Neural cell (in vitro differentiated cells): ENCODE measurements around the gene SNTG2.

ENCODE experiments used
- EZH2 ChIP-seq: fragments of 200-600, 300-800 bp; shearing (Covaris generic), sonication (generic); IDR thresholded peaks from 2 replicates; pipeline ENCODE4 v1.6.1; 2014; ENCODE audit warnings: antibody characterized with exemption, low read length, borderline replicate concordance, mild to moderate bottlenecking; ENCODE audit not compliant: insufficient read depth, poor library complexity, severe bottlenecking
- MXI1 ChIP-seq: fragments of 450-650 bp; conservative IDR thresholded peaks from 2 replicates; pipeline ENCODE4 v1.6.1; 2014; ENCODE audit warnings: antibody characterized with exemption, mild to moderate bottlenecking; ENCODE audit not compliant: poor library complexity, severe bottlenecking
- POLR2AphosphoS5 ChIP-seq: IDR thresholded peaks from 2 replicates; pipeline ENCODE4 v1.6.1; 2012
- RAD21 ChIP-seq: fragments of 450-650 bp; conservative IDR thresholded peaks from 2 replicates; pipeline ENCODE4 v1.6.1; 2014; ENCODE audit warnings: antibody characterized with exemption, mild to moderate bottlenecking, moderate library complexity
- SMC3 ChIP-seq: fragments of 450-650 bp; conservative IDR thresholded peaks from 2 replicates; pipeline ENCODE4 v1.6.1; 2014; ENCODE audit warnings: antibody characterized with exemption, mild to moderate bottlenecking, moderate library complexity; ENCODE audit not compliant: poor library complexity
- TF ChIP-seq, protein P1 (sequence below): IDR thresholded peaks from 2 replicates; pipeline ENCODE4 v1.6.1; 2012; ENCODE audit warnings: borderline replicate concordance
- TF ChIP-seq, protein P2 (sequence below): fragments of 450-650 bp; IDR thresholded peaks from 2 replicates; pipeline ENCODE4 v1.5.1; 2014; ENCODE audit warnings: antibody characterized with exemption, mild to moderate bottlenecking, moderate library complexity; ENCODE audit not compliant: poor library complexity, severe bottlenecking

DNA sequence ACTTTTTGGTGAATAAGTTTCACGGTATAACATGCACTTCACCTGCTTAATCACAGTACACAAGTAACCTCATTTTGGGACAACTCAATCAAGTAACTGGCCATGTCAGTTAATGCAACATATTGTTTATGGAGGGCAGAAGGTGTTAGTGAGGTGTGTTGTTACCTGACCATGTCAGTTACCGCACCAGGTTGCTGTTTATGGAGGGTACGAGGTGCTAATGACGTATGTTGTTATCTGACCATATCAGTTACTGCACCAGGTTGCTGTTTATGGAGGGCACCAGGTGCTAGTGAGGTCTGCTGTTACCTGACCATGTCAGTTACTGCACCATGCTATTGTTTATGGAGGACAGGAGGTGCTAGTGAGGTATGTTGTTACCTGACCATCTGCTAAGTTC is 327.5 kb downstream of the SNTG2 start:
- TF ChIP-seq SMC3 (no peak), MXI1 (no peak), RAD21 (no peak), EZH2 (no peak), POLR2AphosphoS5 (no peak)
- TF ChIP-seq, protein P1, sequence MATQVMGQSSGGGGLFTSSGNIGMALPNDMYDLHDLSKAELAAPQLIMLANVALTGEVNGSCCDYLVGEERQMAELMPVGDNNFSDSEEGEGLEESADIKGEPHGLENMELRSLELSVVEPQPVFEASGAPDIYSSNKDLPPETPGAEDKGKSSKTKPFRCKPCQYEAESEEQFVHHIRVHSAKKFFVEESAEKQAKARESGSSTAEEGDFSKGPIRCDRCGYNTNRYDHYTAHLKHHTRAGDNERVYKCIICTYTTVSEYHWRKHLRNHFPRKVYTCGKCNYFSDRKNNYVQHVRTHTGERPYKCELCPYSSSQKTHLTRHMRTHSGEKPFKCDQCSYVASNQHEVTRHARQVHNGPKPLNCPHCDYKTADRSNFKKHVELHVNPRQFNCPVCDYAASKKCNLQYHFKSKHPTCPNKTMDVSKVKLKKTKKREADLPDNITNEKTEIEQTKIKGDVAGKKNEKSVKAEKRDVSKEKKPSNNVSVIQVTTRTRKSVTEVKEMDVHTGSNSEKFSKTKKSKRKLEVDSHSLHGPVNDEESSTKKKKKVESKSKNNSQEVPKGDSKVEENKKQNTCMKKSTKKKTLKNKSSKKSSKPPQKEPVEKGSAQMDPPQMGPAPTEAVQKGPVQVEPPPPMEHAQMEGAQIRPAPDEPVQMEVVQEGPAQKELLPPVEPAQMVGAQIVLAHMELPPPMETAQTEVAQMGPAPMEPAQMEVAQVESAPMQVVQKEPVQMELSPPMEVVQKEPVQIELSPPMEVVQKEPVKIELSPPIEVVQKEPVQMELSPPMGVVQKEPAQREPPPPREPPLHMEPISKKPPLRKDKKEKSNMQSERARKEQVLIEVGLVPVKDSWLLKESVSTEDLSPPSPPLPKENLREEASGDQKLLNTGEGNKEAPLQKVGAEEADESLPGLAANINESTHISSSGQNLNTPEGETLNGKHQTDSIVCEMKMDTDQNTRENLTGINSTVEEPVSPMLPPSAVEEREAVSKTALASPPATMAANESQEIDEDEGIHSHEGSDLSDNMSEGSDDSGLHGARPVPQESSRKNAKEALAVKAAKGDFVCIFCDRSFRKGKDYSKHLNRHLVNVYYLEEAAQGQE = no peak
- TF ChIP-seq, protein P2, sequence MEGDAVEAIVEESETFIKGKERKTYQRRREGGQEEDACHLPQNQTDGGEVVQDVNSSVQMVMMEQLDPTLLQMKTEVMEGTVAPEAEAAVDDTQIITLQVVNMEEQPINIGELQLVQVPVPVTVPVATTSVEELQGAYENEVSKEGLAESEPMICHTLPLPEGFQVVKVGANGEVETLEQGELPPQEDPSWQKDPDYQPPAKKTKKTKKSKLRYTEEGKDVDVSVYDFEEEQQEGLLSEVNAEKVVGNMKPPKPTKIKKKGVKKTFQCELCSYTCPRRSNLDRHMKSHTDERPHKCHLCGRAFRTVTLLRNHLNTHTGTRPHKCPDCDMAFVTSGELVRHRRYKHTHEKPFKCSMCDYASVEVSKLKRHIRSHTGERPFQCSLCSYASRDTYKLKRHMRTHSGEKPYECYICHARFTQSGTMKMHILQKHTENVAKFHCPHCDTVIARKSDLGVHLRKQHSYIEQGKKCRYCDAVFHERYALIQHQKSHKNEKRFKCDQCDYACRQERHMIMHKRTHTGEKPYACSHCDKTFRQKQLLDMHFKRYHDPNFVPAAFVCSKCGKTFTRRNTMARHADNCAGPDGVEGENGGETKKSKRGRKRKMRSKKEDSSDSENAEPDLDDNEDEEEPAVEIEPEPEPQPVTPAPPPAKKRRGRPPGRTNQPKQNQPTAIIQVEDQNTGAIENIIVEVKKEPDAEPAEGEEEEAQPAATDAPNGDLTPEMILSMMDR = no peak
